K562 (cell line): Measurements from ENCODE around the gene VWF. TPM values are rescaled to one million over a fixed set of nuclear protein-coding genes. Genes with fewer than 3 reads are reported as not detected.
A peak's percentile ranks its signal among the peaks of the same experiment; 100 is the strongest.

Experiments
- ATAC-seq: fragments of 200-7000 bp; cut with Tn5 transposase; 3 replicates; pipeline ENCODE4 v1.9.1; 2020; ENCODE audit warnings: moderate library complexity
- BruUV-seq: library from RNA; stranded (reverse); fragments of 400-500 nt; replicated peaks from 2 replicates; lab custom pipeline; 2021; lab: Mats Ljungman, UMichigan
- CTCF ChIA-PET: fragments of 300-600 bp; formaldehyde crosslinking; extraction: SDS; loops from one replicate; lab custom pipeline; 2021; ENCODE audit warnings: low intra/inter-chr PET ratio; lab: Yijun Ruan, JAX
- POLR2A ChIA-PET: fragments of 300-600, 350-650 bp; sonication (Branson Sonifier 250); formaldehyde crosslinking; extraction: SDS; loops from one replicate; lab custom pipeline; 2021; ENCODE audit warnings: antibody characterized with exemption, inconsistent platforms; lab: Yijun Ruan, JAX
- DNase-seq, 4 experiments: peaks; one replicate each; pipeline versions ENCODE4 v3.0.0 to v3.0.0-alpha.2; 2011 to 2018; ENCODE audit warnings: low spot score in 3 of 4, mixed read lengths in 3 of 4; ENCODE audit errors: extremely low read depth in 1 of 4
- FAIRE-seq: peaks from 2 replicates; lab custom pipeline; 2011; peaks lifted over from hg19 to GRCh38; lab: Jason Lieb, UNC
- H2AFZ ChIP-seq: 2 replicates; pipeline ENCODE4 v1.6.0; 2011; ENCODE audit warnings: low read depth, low read length, control low read depth, inconsistent platforms
- H3K27ac ChIP-seq: fragments of 200-600 bp; 3 replicates; pipeline ENCODE4 v1.8.0; 2011; ENCODE audit warnings: low read depth, mild to moderate bottlenecking, control low read depth, inconsistent platforms, low read length, moderate library complexity, mixed read lengths; ENCODE audit errors: extremely low read depth
- H3K27me3 ChIP-seq, 2 experiments: fragments of 300-600 bp in 1 of 2; 2 replicates in 1 of 2; 3 replicates in 1 of 2; pipeline versions ENCODE4 v1.6.0 to v1.8.0; 2011; ENCODE audit warnings: inconsistent platforms in 2 of 2, low read length in 2 of 2, mild to moderate bottlenecking in 1 of 2, mixed read lengths in 1 of 2, moderate library complexity in 1 of 2; ENCODE audit not compliant: control insufficient read depth in 2 of 2, insufficient read depth in 2 of 2
- H3K36me3 ChIP-seq: fragments of 300-600 bp; 3 replicates; pipeline ENCODE4 v1.8.0; 2011; ENCODE audit warnings: mild to moderate bottlenecking, low read length, inconsistent platforms; ENCODE audit not compliant: control insufficient read depth, insufficient read depth
- H3K4me1 ChIP-seq, 2 experiments: fragments of 200-600 bp in 1 of 2; replicated peaks in 1 of 2; 2 replicates in 1 of 2; 3 replicates in 1 of 2; pipeline versions ENCODE4 v1.5.1 to v1.8.0; 2011; ENCODE audit warnings: inconsistent platforms in 2 of 2, low read length in 2 of 2, mild to moderate bottlenecking in 1 of 2, mixed read lengths in 1 of 2, moderate library complexity in 1 of 2; ENCODE audit not compliant: control insufficient read depth in 2 of 2, insufficient read depth in 2 of 2
- H3K4me2 ChIP-seq: 2 replicates; pipeline ENCODE4 v1.6.1; 2011; ENCODE audit warnings: low read length, control low read depth, inconsistent platforms, mixed read lengths; ENCODE audit not compliant: insufficient read depth
- H3K4me3 ChIP-seq: fragments of 200-600 bp; sonication (generic), shearing (Covaris generic); 2 replicates; pipeline ENCODE4 v1.5.1; 2016; ENCODE audit warnings: control low read depth, inconsistent platforms
- H3K79me2 ChIP-seq: fragments of 200-600 bp; 3 replicates; pipeline ENCODE4 v1.8.0; 2011; ENCODE audit warnings: low read length, inconsistent platforms; ENCODE audit not compliant: control insufficient read depth, insufficient read depth
- H3K9ac ChIP-seq, 2 experiments: 2 replicates each; pipeline versions ENCODE4 v1.6.0 to v1.6.1; 2011; ENCODE audit warnings: low read depth in 2 of 2, low read length in 2 of 2, control low read depth in 1 of 2, inconsistent platforms in 1 of 2, mild to moderate bottlenecking in 1 of 2, mixed read lengths in 1 of 2; ENCODE audit not compliant: insufficient read depth in 1 of 2
- H3K9me1 ChIP-seq: one replicate; pipeline ENCODE4 v1.6.0; 2011; ENCODE audit warnings: inconsistent platforms, mild to moderate bottlenecking, low read length, moderate library complexity; ENCODE audit not compliant: control insufficient read depth, insufficient read depth
- H3K9me3 ChIP-seq: replicated peaks from 2 replicates; pipeline ENCODE4 v1.5.1; 2011; ENCODE audit warnings: low read depth, low read length, inconsistent platforms; ENCODE audit not compliant: control insufficient read depth, insufficient read depth
- H4K20me1 ChIP-seq: replicated peaks from 2 replicates; pipeline ENCODE4 v1.6.1; 2011; ENCODE audit warnings: low read length, inconsistent platforms, mixed read lengths; ENCODE audit not compliant: control insufficient read depth, insufficient read depth
- ADNP ChIP-seq: fragments of 200-800 bp; sonication (Bioruptor generic); IDR thresholded peaks from 2 replicates; pipeline ENCODE4 v1.6.1; 2016; ENCODE audit warnings: missing genetic modification characterization, missing compliant biosample characterization
- CBFA2T3 ChIP-seq: fragments of 450-650 bp; IDR thresholded peaks from 2 replicates; pipeline ENCODE4 v1.6.1; 2017
- CTBP1 ChIP-seq: fragments of 450-650 bp; IDR thresholded peaks from 2 replicates; pipeline ENCODE4 v1.6.1; 2016; ENCODE audit warnings: borderline replicate concordance
- FOXJ2 ChIP-seq: fragments of 200-800 bp; sonication (Bioruptor generic); IDR thresholded peaks from 2 replicates; pipeline ENCODE4 v1.6.1; 2016; ENCODE audit warnings: missing genetic modification characterization, missing compliant biosample characterization
- HES1 ChIP-seq: fragments of 450-650 bp; IDR thresholded peaks from 2 replicates; pipeline ENCODE4 v1.6.1; 2016; ENCODE audit warnings: low read depth, mild to moderate bottlenecking, moderate library complexity
- HMG20B ChIP-seq: fragments of 250-450 bp; sonication (Bioruptor Pico); IDR thresholded peaks from 2 replicates; pipeline ENCODE4 v1.5.0; 2021; ENCODE audit warnings: mild to moderate bottlenecking
- HMGXB4 ChIP-seq: sonication (generic); formaldehyde crosslinking; IDR thresholded peaks from 2 replicates; pipeline ENCODE4 v1.8.1; 2023; ENCODE audit warnings: mild to moderate bottlenecking, missing genetic modification reagents
- NFATC3 ChIP-seq: fragments of 450-650 bp; IDR thresholded peaks from 2 replicates; pipeline ENCODE4 v1.6.1; 2017; ENCODE audit warnings: mild to moderate bottlenecking
- PBX2 ChIP-seq, 2 experiments: IDR thresholded peaks in 1 of 2; conservative IDR thresholded peaks in 1 of 2; 2 replicates each; pipeline ENCODE4 v1.6.1; 2016; ENCODE audit warnings: low read depth in 2 of 2, mild to moderate bottlenecking in 1 of 2, missing compliant biosample characterization in 1 of 2, missing genetic modification characterization in 1 of 2, moderate library complexity in 1 of 2
- TAF9B ChIP-seq: fragments of 450-650 bp; IDR thresholded peaks from 2 replicates; pipeline ENCODE4 v1.6.1; 2018; ENCODE audit warnings: mild to moderate bottlenecking; ENCODE audit not compliant: partially characterized antibody
- ZNF280A ChIP-seq: fragments of 450-650 bp; IDR thresholded peaks from 2 replicates; pipeline ENCODE4 v1.6.1; 2018; ENCODE audit warnings: mild to moderate bottlenecking, low read depth; ENCODE audit not compliant: partially characterized antibody
- ZNF77 ChIP-seq: fragments of 250-450 bp; sonication (Bioruptor Pico); IDR thresholded peaks from 2 replicates; pipeline ENCODE4 v1.5.0; 2020
- WGBS: fragments of 100-300 bp; shearing (Covaris generic); methylation state at CpG from one replicate; pipeline ENCODE4 v1.1.6; 2016; ENCODE audit warnings: low coverage, mixed read lengths; ENCODE audit not compliant: insufficient coverage; ENCODE audit errors: missing lambda C conversion rate; 5-methylcytosine and 5-hydroxymethylcytosine counted together
- in situ Hi-C: fragments of 300-500 bp; cut with MboI; formaldehyde crosslinking; loops from 4 replicates; pipeline ENCODE4 v1.15.0; 2018; ENCODE audit warnings: inconsistent platforms, mixed read lengths
- intact Hi-C: fragments of 100-400 bp; cut with micrococcal nuclease; formaldehyde crosslinking; loops from 2 replicates; pipeline ENCODE4 v1.14.2; 2022
- polyA plus RNA-seq, 8 experiments: library from polyadenylated mRNA; depleted of rRNA in 4 of 8; stranded (reverse) in 5 of 8; unstranded in 3 of 8; fragments of >200 nt; fragmentation: Nextera tagmentation in 2 of 8; fragmentation: Illumina TruSeq in 1 of 8; extraction: Ambion mirVana in 2 of 8; extraction: Trizol in 1 of 8; gene quantifications; 2 replicates each; pipeline versions ENCODE4 v1.2.1 to v1.2.3, GENCODE V29; 2011 to 2014; ENCODE audit warnings: inconsistent platforms in 1 of 8, missing spikeins in 1 of 8
- total RNA-seq, 7 experiments: library from RNA; depleted of rRNA in 6 of 7; stranded (reverse); fragments of >200 nt in 6 of 7; fragmentation: Illumina TruSeq in 2 of 7; extraction: Trizol in 2 of 7; gene quantifications; 2 replicates each; pipeline versions ENCODE4 v1.2.1 to v1.2.3, GENCODE V29; 2011 to 2021; ENCODE audit warnings: low replicate concordance in 1 of 7

The VWF gene
- total and polyA plus RNA-seq, 9 of the 15 experiments (the other 6 are each of a cell fraction or from before 2014, with no cell fraction given): 0.53 TPM; not detected in 8

- peak; percentile 19 for FAIRE-seq
- TF ChIP-seq NFATC3 (no peak), ZNF280A (no peak), PBX2 (CRISPR knock-in tag; IDR thresholded peaks at IDR 0.05; ENCODE audit: low read depth) (no peak), PBX2 (tag; conservative IDR thresholded peaks at IDR 0.05; ENCODE audit: low read depth) (no peak), HES1 (no peak), ZNF77 (CRISPR knock-in tag) (no peak), ADNP (tag) (no peak), FOXJ2 (tag) (no peak), CTBP1 (peak; percentile 38; the same call in 1 of the 2 replicates), CBFA2T3 (0 out of 2 replicates have a peak, but pooled peaks have one; percentile 6), HMGXB4 (CRISPR knock-in tag) (no peak), HMG20B (CRISPR knock-in tag) (no peak), TAF9B (no peak)
Observed at GRCh38 chr12:6069437-6070093, 54.9 kb downstream of the VWF start.

More at GRCh38 chr12:6069437-6070093, 54.9 kb downstream of the VWF start:
- H3K4me2 ChIP-seq: no peak overlapping the region
- WGBS: 2% methylated on average over 6 of the region's 8 CpGs
- no peaks in the 10 kb centered on the region; a peak in 1 of 5 replicates for H3K4me1 ChIP-seq
- no peak overlapping the region for H3K27ac ChIP-seq
- no peak overlapping the region for H2AFZ ChIP-seq
- no peaks in the 10 kb centered on the region for H3K9me3 ChIP-seq
- H4K20me1 ChIP-seq: no peaks in the 10 kb centered on the region
- no peaks in the 10 kb centered on the region for H3K9me1 ChIP-seq
- in situ Hi-C loops: loop anchor here (5.0 to 25.0 kb wide), 3 partner anchors 125 to 393 kb away; partner anchors contain the start of genes TAPBPL and VAMP1
- H3K4me3 ChIP-seq: no peak overlapping the region
- ATAC-seq: no peak
- no peak overlapping the region for H3K9ac ChIP-seq
- no TSS peak for BruUV-seq
- H3K36me3 ChIP-seq: no peaks in the 10 kb centered on the region
- CTCF ChIA-PET: interaction anchor here (0.7 kb wide), 1 partner anchor 209 kb away, joined by 4 read pairs; no protein-coding TSS in a partner anchor
- no peaks in the 10 kb centered on the region for H3K79me2 ChIP-seq
- DNase-seq: peak; percentile 23 to 34 (median 29)
- H3K27me3 ChIP-seq: peaks cover 10 to 45% of the 10 kb centered on the region in 2 experiments; a peak in 3 of 5 replicates
- intact Hi-C loops: no loop called here
- POLR2A ChIA-PET: no interaction called here
